PFSK-1 (cell line): Measurements from ENCODE around the gene SUPT5H.

Source experiments
- POLR2AphosphoS5 ChIP-seq: IDR thresholded peaks from 2 replicates; pipeline ENCODE4 v1.6.1; 2012; ENCODE audit warnings: low read depth, mild to moderate bottlenecking, control low read depth, low read length, moderate library complexity
- SIN3A ChIP-seq: IDR thresholded peaks from 2 replicates; pipeline ENCODE4 v1.6.1; 2012; ENCODE audit warnings: mild to moderate bottlenecking, low read length, moderate library complexity, borderline replicate concordance; ENCODE audit not compliant: insufficient read depth
- TAF1 ChIP-seq: IDR thresholded peaks from 2 replicates; pipeline ENCODE4 v1.6.1; 2012; ENCODE audit warnings: low read length, control low read depth, borderline replicate concordance; ENCODE audit not compliant: insufficient read depth
- TF ChIP-seq, protein P1 (sequence below), 2 experiments: IDR thresholded peaks; 2 replicates each; pipeline versions ENCODE4 v1.6.1 to v1.8.0; 2011 to 2012; ENCODE audit warnings: low read depth in 2 of 2, low read length in 2 of 2, control low read depth in 1 of 2, inconsistent platforms in 1 of 2, mild to moderate bottlenecking in 1 of 2, moderate library complexity in 1 of 2; ENCODE audit not compliant: insufficient read depth in 1 of 2

DNA sequence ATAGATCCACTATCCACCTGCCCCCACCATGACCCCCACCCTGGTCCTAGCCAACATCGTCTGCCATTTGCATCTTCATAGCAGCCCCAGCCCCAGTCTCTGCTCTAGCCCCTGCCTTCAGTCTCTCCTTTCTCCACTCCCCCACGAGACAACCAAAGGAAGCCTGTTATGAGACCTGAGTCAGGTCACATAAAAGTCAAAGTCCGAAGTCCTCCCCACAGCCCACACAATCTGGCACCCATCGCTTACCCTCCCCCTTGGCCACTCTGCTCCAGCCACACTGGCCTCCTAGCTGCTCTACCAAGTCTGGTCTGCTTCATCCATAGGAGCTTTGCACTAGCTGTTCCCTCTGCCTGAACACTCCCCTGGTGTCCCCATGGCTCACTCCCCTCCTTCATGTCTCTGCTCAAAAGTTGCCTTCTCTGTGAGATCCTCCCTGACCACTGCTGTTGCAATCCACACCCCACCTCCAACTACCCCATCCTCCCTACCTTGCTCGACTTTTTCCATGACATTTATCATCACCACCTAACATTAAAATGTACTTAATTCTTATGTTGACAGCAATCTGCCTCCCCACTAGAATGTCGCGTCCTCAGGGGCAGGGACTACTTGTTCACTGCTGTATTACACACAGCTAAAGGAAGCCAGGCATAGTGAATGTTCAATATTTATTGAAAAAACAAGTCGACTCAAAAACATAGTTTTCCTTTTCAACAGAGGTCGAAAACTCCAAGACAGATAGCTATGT lies 34.1 kb upstream of the SUPT5H start:
- no peak for TF ChIP-seq POLR2AphosphoS5
- TF ChIP-seq TAF1: no peak
- TF ChIP-seq, protein P1, sequence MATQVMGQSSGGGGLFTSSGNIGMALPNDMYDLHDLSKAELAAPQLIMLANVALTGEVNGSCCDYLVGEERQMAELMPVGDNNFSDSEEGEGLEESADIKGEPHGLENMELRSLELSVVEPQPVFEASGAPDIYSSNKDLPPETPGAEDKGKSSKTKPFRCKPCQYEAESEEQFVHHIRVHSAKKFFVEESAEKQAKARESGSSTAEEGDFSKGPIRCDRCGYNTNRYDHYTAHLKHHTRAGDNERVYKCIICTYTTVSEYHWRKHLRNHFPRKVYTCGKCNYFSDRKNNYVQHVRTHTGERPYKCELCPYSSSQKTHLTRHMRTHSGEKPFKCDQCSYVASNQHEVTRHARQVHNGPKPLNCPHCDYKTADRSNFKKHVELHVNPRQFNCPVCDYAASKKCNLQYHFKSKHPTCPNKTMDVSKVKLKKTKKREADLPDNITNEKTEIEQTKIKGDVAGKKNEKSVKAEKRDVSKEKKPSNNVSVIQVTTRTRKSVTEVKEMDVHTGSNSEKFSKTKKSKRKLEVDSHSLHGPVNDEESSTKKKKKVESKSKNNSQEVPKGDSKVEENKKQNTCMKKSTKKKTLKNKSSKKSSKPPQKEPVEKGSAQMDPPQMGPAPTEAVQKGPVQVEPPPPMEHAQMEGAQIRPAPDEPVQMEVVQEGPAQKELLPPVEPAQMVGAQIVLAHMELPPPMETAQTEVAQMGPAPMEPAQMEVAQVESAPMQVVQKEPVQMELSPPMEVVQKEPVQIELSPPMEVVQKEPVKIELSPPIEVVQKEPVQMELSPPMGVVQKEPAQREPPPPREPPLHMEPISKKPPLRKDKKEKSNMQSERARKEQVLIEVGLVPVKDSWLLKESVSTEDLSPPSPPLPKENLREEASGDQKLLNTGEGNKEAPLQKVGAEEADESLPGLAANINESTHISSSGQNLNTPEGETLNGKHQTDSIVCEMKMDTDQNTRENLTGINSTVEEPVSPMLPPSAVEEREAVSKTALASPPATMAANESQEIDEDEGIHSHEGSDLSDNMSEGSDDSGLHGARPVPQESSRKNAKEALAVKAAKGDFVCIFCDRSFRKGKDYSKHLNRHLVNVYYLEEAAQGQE (IDR thresholded peaks at IDR 0.05; ENCODE audit: insufficient read depth in 1 of 2, low read depth in 2 of 2, low read length in 2 of 2): no peak
- no peak for TF ChIP-seq SIN3A
